Hepatocyte (in vitro differentiated cells): Measurements from ENCODE around the gene DGKZ. TPM values are rescaled to one million over a fixed set of nuclear protein-coding genes. Genes with fewer than 3 reads are reported as not detected.

ENCODE experiments used
- DNase-seq: peaks from one replicate; pipeline ENCODE4 v3.0.0-alpha.2; 2016; ENCODE audit warnings: low spot score
- H2AFZ ChIP-seq: fragments of 200-600 bp; sonication (generic); 2 replicates; pipeline ENCODE4 v1.6.0; 2016; ENCODE audit warnings: antibody characterized with exemption, mild to moderate bottlenecking
- H3K27ac ChIP-seq: fragments of 200-600 bp; sonication (generic); 2 replicates; pipeline ENCODE4 v1.5.1; 2016; ENCODE audit warnings: mild to moderate bottlenecking
- H3K27me3 ChIP-seq: fragments of 200-600 bp; sonication (generic); 2 replicates; pipeline ENCODE4 v1.6.1; 2016
- H3K36me3 ChIP-seq: fragments of 200-600 bp; sonication (generic); replicated peaks from 2 replicates; pipeline ENCODE4 v1.5.1; 2016; ENCODE audit warnings: low read depth; ENCODE audit not compliant: insufficient read depth
- H3K4me1 ChIP-seq: fragments of 200-600 bp; sonication (generic); 2 replicates; pipeline ENCODE4 v1.5.1; 2016; ENCODE audit warnings: mild to moderate bottlenecking, moderate library complexity; ENCODE audit not compliant: insufficient read depth
- H3K4me2 ChIP-seq: fragments of 200-600 bp; sonication (generic); 2 replicates; pipeline ENCODE4 v1.6.0; 2016
- H3K4me3 ChIP-seq: fragments of 200-600 bp; sonication (generic); 2 replicates; pipeline ENCODE4 v1.5.1; 2016; ENCODE audit warnings: mild to moderate bottlenecking
- H3K79me2 ChIP-seq: fragments of 200-600 bp; sonication (generic); 2 replicates; pipeline ENCODE4 v1.6.0; 2017; ENCODE audit warnings: mild to moderate bottlenecking
- H3K9me2 ChIP-seq: fragments of 200-600 bp; sonication (generic); replicated peaks from 2 replicates; pipeline ENCODE4 v1.6.0; 2017; ENCODE audit warnings: mild to moderate bottlenecking; ENCODE audit not compliant: insufficient read depth
- H3K9me3 ChIP-seq: fragments of 200-600 bp; sonication (generic); 2 replicates; pipeline ENCODE4 v1.5.1; 2016; ENCODE audit warnings: low read depth, mild to moderate bottlenecking
- H4K20me1 ChIP-seq: fragments of 200-600 bp; sonication (generic); 2 replicates; pipeline ENCODE4 v1.6.0; 2016; ENCODE audit warnings: mild to moderate bottlenecking; ENCODE audit not compliant: insufficient read depth, poor library complexity, severe bottlenecking
- EZH2 ChIP-seq: fragments of 200-600 bp; sonication (generic); IDR thresholded peaks from 2 replicates; pipeline ENCODE4 v1.6.1; 2016; ENCODE audit warnings: antibody characterized with exemption, mild to moderate bottlenecking, borderline replicate concordance
- EZH2phosphoT487 ChIP-seq: fragments of 200-600 bp; sonication (generic); IDR thresholded peaks from one replicate; pipeline ENCODE4 v1.6.1; 2018; ENCODE audit warnings: antibody characterized with exemption, mild to moderate bottlenecking, low read depth, moderate library complexity; ENCODE audit not compliant: unreplicated experiment, severe bottlenecking
- WGBS: methylation state at CpG from one replicate; pipeline ENCODE4 v1.1.6; 2016; ENCODE audit warnings: low lambda C conversion rate; ENCODE audit errors: missing lambda C conversion rate; 5-methylcytosine and 5-hydroxymethylcytosine counted together
- polyA plus RNA-seq: library from polyadenylated mRNA; unstranded; fragments of >200 nt; fragmentation: Nextera tagmentation; extraction: Ambion mirVana; gene quantifications from 2 replicates; pipeline ENCODE4 v1.2.1, GENCODE V29; 2016
- total RNA-seq: library from RNA; depleted of rRNA; stranded (reverse); fragments of >200 nt; gene quantifications from 2 replicates; pipeline ENCODE4 v1.2.3, GENCODE V29; 2014
- TF ChIP-seq, protein P1 (sequence below): fragments of 200-600 bp; sonication (generic); IDR thresholded peaks from 2 replicates; pipeline ENCODE4 v1.5.1; 2016; ENCODE audit warnings: antibody characterized with exemption, mild to moderate bottlenecking; ENCODE audit not compliant: poor library complexity

The DGKZ gene
- total and polyA plus RNA-seq, 2 experiments from 2014 or later: 26.6 to 42.9 TPM

DNA sequence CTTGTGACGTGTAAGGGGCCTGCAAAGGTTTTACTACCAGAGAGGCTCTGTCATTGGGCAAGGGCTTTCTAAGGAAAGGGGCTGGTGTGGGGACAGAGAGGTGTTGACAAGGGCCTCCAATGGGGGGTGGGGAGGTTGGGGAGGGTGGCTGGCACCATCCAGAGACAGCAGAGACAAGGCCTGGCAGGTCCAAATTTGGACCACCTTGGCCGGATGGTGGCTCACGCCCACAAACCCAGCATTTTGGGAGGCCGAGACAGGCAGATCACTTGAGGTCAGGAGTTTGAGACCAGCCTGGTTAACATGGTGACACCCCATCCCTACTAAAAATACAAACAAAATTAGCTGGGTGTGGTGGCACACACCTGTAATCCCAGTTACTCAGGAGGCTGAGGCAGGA, 46.5 kb downstream of the DGKZ start:
- WGBS: 91% methylated on average over 4 of the region's 4 CpGs
- Histone ChIP-seq H3K9me2 (no peaks in the 10 kb centered on the region), H3K9me3 (no peaks in the 10 kb centered on the region), H3K4me2 (no peak overlapping the region), H3K4me3 (no peak overlapping the region), H3K79me2 (no peaks in the 10 kb centered on the region), H2AFZ (no peak overlapping the region), H3K27ac (no peak overlapping the region), H3K4me1 (peaks cover 19% of the 10 kb centered on the region), H3K27me3 (peaks cover 21% of the 10 kb centered on the region), H3K36me3 (no peaks in the 10 kb centered on the region), H4K20me1 (no peaks in the 10 kb centered on the region)
- TF ChIP-seq EZH2phosphoT487 (no peak), EZH2 (no peak)
- TF ChIP-seq, protein P1, sequence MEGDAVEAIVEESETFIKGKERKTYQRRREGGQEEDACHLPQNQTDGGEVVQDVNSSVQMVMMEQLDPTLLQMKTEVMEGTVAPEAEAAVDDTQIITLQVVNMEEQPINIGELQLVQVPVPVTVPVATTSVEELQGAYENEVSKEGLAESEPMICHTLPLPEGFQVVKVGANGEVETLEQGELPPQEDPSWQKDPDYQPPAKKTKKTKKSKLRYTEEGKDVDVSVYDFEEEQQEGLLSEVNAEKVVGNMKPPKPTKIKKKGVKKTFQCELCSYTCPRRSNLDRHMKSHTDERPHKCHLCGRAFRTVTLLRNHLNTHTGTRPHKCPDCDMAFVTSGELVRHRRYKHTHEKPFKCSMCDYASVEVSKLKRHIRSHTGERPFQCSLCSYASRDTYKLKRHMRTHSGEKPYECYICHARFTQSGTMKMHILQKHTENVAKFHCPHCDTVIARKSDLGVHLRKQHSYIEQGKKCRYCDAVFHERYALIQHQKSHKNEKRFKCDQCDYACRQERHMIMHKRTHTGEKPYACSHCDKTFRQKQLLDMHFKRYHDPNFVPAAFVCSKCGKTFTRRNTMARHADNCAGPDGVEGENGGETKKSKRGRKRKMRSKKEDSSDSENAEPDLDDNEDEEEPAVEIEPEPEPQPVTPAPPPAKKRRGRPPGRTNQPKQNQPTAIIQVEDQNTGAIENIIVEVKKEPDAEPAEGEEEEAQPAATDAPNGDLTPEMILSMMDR: no peak
- no peak for DNase-seq

GRCh38 chr11:46397526-46397925, 50.3 kb downstream of the DGKZ start:
- Histone ChIP-seq H3K27ac (no peak overlapping the region), H3K9me3 (no peaks in the 10 kb centered on the region), H4K20me1 (no peaks in the 10 kb centered on the region), H3K79me2 (no peaks in the 10 kb centered on the region), H3K4me3 (no peak overlapping the region), H3K9me2 (no peaks in the 10 kb centered on the region), H3K4me1 (no peaks in the 10 kb centered on the region), H3K4me2 (no peak overlapping the region), H3K36me3 (no peaks in the 10 kb centered on the region), H2AFZ (no peak overlapping the region), H3K27me3 (no peaks in the 10 kb centered on the region)
- no peak for DNase-seq
- 97% methylated on average over 19 of the region's 19 CpGs for WGBS
- no peak for TF ChIP-seq EZH2
- no peak for TF ChIP-seq EZH2phosphoT487
- TF ChIP-seq, protein P1: no peak

- Histone ChIP-seq H3K9me3 (no peaks in the 10 kb centered on the region), H3K4me3 (no peak overlapping the region), H4K20me1 (no peaks in the 10 kb centered on the region), H3K9me2 (no peaks in the 10 kb centered on the region), H3K4me1 (no peaks in the 10 kb centered on the region), H3K79me2 (no peaks in the 10 kb centered on the region), H2AFZ (no peak overlapping the region), H3K36me3 (no peaks in the 10 kb centered on the region), H3K27ac (no peak overlapping the region), H3K4me2 (no peak overlapping the region), H3K27me3 (no peaks in the 10 kb centered on the region)
- no peak for DNase-seq
- TF ChIP-seq EZH2phosphoT487 (no peak), EZH2 (no peak)
- TF ChIP-seq, protein P1: no peak
- WGBS: 91% methylated on average over 6 of the region's 6 CpGs
These were observed 56.0 kb downstream of the DGKZ start for GRCh38 chr11:46402957-46403902.
